Sigmoid colon (tissue), 7 donors: ENCODE results near the gene REV3L. TPM values are rescaled to one million over a fixed set of nuclear protein-coding genes. Genes with fewer than 3 reads are reported as not detected.

Source experiments
- DNase-seq: peaks from one replicate; pipeline ENCODE4 v3.0.0-alpha.2; 2019
- H3K27ac ChIP-seq, 4 donors: fragments of 200-600 bp; sonication (generic); one replicate each; pipeline ENCODE4 v1.5.1; 2016 to 2019; ENCODE audit warnings: mild to moderate bottlenecking in 1 of 4
- H3K27me3 ChIP-seq, 3 donors: fragments of 200-600 bp; sonication (generic); one replicate each; pipeline ENCODE4 v1.5.1; 2019; ENCODE audit warnings: mild to moderate bottlenecking in 1 of 3
- H3K36me3 ChIP-seq, 4 donors: fragments of 200-600 bp; sonication (generic); one replicate each; pipeline ENCODE4 v1.5.1; 2016 to 2019
- H3K4me1 ChIP-seq, 4 donors: fragments of 200-600 bp; sonication (generic); one replicate each; pipeline ENCODE4 v1.5.1; 2017 to 2019
- H3K4me3 ChIP-seq, 4 donors: fragments of 200-600 bp; sonication (generic); one replicate each; pipeline ENCODE4 v1.5.1; 2017 to 2019; ENCODE audit warnings: mild to moderate bottlenecking in 2 of 4, moderate library complexity in 1 of 4
- H3K9me3 ChIP-seq, 4 donors: fragments of 200-600 bp in 3 of 4; sonication (generic) in 3 of 4; one replicate each; pipeline versions ENCODE4 v1.5.1 to v1.6.1; 2013 to 2019
- EP300 ChIP-seq, 4 donors: sonication (generic); formaldehyde crosslinking; IDR thresholded peaks; one replicate each; pipeline ENCODE4 v1.6.1; 2017; ENCODE audit warnings: antibody characterized with exemption in 4 of 4
- POLR2A ChIP-seq, 2 donors: fragments of 450-650 bp; IDR thresholded peaks; one replicate each; pipeline ENCODE4 v1.6.1; 2016; ENCODE audit warnings: antibody characterized with exemption in 2 of 2, mild to moderate bottlenecking in 2 of 2, moderate library complexity in 2 of 2
- POLR2AphosphoS5 ChIP-seq, 4 donors: sonication (generic); formaldehyde crosslinking; IDR thresholded peaks; one replicate each; pipeline ENCODE4 v1.6.1; 2017; ENCODE audit warnings: antibody characterized with exemption in 4 of 4
- WGBS, 2 donors: extraction: QIAGEN DNeasy Blood & Tissue Kit; methylation state at CpG; one replicate each; pipeline ENCODE4 v1.1.7; 2013; 5-methylcytosine and 5-hydroxymethylcytosine counted together
- intact Hi-C: fragments of 100-400 bp; cut with DNase I; formaldehyde crosslinking; loops from one replicate; pipeline ENCODE4 v1.15.1; 2023
- polyA plus RNA-seq, 3 donors: library from polyadenylated mRNA; stranded (reverse); fragments of 200-250 nt; gene quantifications; one replicate each; pipeline ENCODE4 v1.2.3, GENCODE V29; 2013
- total RNA-seq, 4 donors: library from RNA; depleted of rRNA; stranded (reverse); fragments of >200 nt; gene quantifications; one replicate each; pipeline ENCODE4 v1.1.0, GENCODE V29; 2016
- TF ChIP-seq, protein P1 (sequence below), 4 experiments: fragments of 450-650 bp in 3 of 4; fragments of 200-600 bp in 1 of 4; IDR thresholded peaks; one replicate each; pipeline ENCODE4 v1.5.1; 2016 to 2019; ENCODE audit warnings: antibody characterized with exemption in 4 of 4, mild to moderate bottlenecking in 3 of 4, moderate library complexity in 2 of 4
- donor health status: healthy with polysubstance abuse.
- donor health status: Bipolar disorder and iron deficiency.
- donor health status: healthy.

REV3L gene
- total and polyA plus RNA-seq, 7 donors: 3.0 to 122 (median 72.1) TPM

DNA sequence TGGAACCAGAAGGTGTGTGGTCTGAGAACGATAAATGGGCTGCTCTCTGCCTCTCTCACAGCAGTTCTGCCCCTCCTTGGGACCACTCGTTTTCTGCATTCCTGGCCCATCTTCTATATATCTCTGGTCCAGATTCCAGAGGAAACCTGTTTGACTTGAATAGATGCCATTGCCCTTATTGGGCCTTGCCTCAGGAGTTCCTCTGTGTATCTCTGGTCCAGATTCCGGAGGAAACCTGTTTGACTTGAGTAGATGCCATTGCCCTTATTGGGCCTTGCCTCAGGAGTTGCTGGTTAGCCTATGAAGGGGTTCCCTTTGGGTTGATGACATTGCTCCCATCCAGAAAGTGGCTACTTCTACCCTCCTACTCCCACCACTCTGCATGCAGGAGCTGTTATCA lies 206.3 kb downstream of the REV3L start:
- no peak for DNase-seq
- TF ChIP-seq POLR2AphosphoS5 (IDR thresholded peaks at IDR 0.05) (no peak), EP300 (IDR thresholded peaks at IDR 0.05) (no peak), POLR2A (IDR thresholded peaks at IDR 0.05) (no peak)
- TF ChIP-seq, protein P1, sequence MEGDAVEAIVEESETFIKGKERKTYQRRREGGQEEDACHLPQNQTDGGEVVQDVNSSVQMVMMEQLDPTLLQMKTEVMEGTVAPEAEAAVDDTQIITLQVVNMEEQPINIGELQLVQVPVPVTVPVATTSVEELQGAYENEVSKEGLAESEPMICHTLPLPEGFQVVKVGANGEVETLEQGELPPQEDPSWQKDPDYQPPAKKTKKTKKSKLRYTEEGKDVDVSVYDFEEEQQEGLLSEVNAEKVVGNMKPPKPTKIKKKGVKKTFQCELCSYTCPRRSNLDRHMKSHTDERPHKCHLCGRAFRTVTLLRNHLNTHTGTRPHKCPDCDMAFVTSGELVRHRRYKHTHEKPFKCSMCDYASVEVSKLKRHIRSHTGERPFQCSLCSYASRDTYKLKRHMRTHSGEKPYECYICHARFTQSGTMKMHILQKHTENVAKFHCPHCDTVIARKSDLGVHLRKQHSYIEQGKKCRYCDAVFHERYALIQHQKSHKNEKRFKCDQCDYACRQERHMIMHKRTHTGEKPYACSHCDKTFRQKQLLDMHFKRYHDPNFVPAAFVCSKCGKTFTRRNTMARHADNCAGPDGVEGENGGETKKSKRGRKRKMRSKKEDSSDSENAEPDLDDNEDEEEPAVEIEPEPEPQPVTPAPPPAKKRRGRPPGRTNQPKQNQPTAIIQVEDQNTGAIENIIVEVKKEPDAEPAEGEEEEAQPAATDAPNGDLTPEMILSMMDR (IDR thresholded peaks at IDR 0.05): no peak
- Histone ChIP-seq H3K36me3 (peaks cover 0 to 71% (median 25%) of the 10 kb centered on the region in 4 donors), H3K4me3 (no peak overlapping the region), H3K27me3 (no peaks in the 10 kb centered on the region), H3K9me3 (peaks cover 0 to 11% (median 6%) of the 10 kb centered on the region in 4 donors), H3K27ac (no peak overlapping the region), H3K4me1 (no peaks in the 10 kb centered on the region)
- 96 to 98% methylated on average over 3 of the region's 3 CpGs for whole genome bisulfite sequencing, 2 donors
- intact Hi-C loops: no loop called here

DNA sequence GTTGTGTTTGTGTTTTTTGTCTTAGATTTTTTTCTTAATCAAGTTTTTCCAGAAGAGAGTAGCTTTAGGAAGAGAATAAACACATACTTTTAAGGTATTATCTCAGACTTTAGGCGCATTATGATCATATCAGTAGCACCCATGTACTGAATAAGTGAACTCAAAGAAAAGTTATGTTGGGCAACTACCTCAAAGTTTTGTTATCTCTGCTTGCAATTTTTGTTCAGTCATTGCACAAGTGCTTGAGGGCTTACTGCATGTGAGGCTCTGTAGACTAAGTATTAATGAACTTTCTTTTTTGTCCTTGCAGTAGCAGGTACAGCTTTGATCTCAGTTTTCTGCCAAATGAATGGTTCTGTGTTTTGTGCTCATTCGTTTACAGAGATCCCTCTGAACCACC lies 206.7 kb downstream of the REV3L start:
- no peak for DNase-seq
- H3K27me3 ChIP-seq: no peaks in the 10 kb centered on the region
- H3K4me1 ChIP-seq: no peaks in the 10 kb centered on the region
- no peak overlapping the region for H3K4me3 ChIP-seq
- WGBS, 2 donors: 95 to 100% methylated on average over 2 of the region's 2 CpGs
- H3K9me3 ChIP-seq: peaks cover 0 to 11% (median 6%) of the 10 kb centered on the region in 4 donors
- no peak overlapping the region for H3K27ac ChIP-seq
- no peak for TF ChIP-seq EP300 (IDR thresholded peaks at IDR 0.05)
- TF ChIP-seq POLR2A (IDR thresholded peaks at IDR 0.05): no peak
- TF ChIP-seq POLR2AphosphoS5 (IDR thresholded peaks at IDR 0.05): no peak
- TF ChIP-seq, protein P1 (IDR thresholded peaks at IDR 0.05): no peak
- H3K36me3 ChIP-seq: peaks cover 0 to 71% (median 25%) of the 10 kb centered on the region in 4 donors
- intact Hi-C loops: no loop called here

DNA sequence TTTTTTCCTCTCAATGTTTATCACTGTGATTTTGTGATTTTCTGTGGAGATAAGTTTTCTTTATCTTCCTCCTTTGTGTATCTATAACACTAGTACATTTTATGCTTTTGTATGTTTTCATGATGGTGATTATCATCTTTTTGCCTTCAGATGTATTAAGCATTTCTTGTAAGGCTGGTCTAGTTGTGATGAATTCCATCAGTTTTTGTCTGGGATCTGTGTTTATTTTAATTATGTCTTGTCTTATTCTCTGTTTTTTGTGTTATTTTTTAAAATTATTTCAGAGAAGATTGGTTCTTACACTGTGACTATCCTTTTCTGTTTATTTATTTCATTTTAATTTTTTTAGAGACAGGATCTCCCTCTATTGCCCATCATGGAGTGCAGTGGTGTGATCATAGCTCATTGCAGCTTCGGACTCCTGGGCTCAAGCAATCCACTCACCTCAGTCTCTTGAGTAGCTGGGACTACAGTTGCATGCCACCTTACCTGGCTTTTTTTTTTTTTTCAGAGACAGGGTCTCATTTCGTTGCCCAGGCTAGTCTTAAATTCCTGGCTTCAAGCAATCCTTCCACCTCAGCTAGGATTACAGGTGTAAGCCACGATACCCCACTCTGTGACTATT lies 208.3 kb downstream of the REV3L start:
- no peak for TF ChIP-seq POLR2A (IDR thresholded peaks at IDR 0.05)
- TF ChIP-seq EP300 (IDR thresholded peaks at IDR 0.05): no peak
- TF ChIP-seq POLR2AphosphoS5 (IDR thresholded peaks at IDR 0.05): no peak
- TF ChIP-seq, protein P1 (IDR thresholded peaks at IDR 0.05): no peak
- no peak for DNase-seq
- Histone ChIP-seq H3K4me3 (no peak overlapping the region), H3K27ac (no peak overlapping the region), H3K27me3 (no peaks in the 10 kb centered on the region), H3K36me3 (peaks cover 0 to 71% (median 23%) of the 10 kb centered on the region in 4 donors), H3K9me3 (peaks cover 0 to 11% (median 6%) of the 10 kb centered on the region in 4 donors), H3K4me1 (no peaks in the 10 kb centered on the region)
- intact Hi-C loops: no loop called here
- WGBS, 2 donors: 98 to 99% methylated on average over 3 of the region's 3 CpGs

DNA sequence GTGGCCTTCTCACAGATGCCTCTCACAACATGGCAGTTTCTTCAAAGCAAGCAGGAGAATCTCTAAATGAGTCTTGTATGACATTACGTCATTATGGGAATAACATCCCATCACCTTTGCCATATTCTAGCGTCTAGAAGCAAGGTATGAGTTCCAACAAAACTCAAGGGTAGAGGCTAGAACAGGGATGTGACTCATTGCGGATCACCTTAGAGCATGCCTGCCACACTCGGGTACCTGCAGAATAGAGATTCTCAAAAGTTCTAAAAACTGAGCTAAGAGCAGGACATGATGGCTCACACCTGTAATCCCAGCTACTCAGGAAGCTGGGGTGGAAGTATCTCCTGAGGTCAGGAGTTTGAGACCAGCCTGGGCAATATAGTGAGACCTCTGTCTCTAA lies 212.9 kb downstream of the REV3L start:
- WGBS, 2 donors: 97% methylated on average over 4 of the region's 4 CpGs
- no peak for DNase-seq
- no peak overlapping the region for H3K4me3 ChIP-seq
- H3K27ac ChIP-seq: no peak overlapping the region
- no peak for TF ChIP-seq EP300 (IDR thresholded peaks at IDR 0.05)
- TF ChIP-seq, protein P1 (IDR thresholded peaks at IDR 0.05): no peak
- TF ChIP-seq POLR2AphosphoS5 (IDR thresholded peaks at IDR 0.05): no peak
- no peak for TF ChIP-seq POLR2A (IDR thresholded peaks at IDR 0.05)
- no peaks in the 10 kb centered on the region for H3K27me3 ChIP-seq
- peaks cover 0 to 8% (median 0%) of the 10 kb centered on the region in 4 donors for H3K4me1 ChIP-seq
- intact Hi-C loops: no loop called here
- peaks cover 0 to 58% (median 17%) of the 10 kb centered on the region in 4 donors for H3K36me3 ChIP-seq
- peaks cover 0 to 8% (median 6%) of the 10 kb centered on the region in 4 donors for H3K9me3 ChIP-seq
